ENCODE data around the gene DHRS3.

GRCh38 chr1:12600880-12601633 is 17.0 kb downstream of the DHRS3 start:
- TF ChIP-seq EP300 (IDR thresholded peaks at IDR 0.05; ENCODE audit: borderline replicate concordance in 1 of 2, low read depth in 1 of 2, low read length in 1 of 2) (no peak), CTCF (IDR thresholded peaks at IDR 0.05) (peak; percentile 55), TAF1 (IDR thresholded peaks at IDR 0.05; ENCODE audit: borderline replicate concordance, low read depth, low read length) (no peak), POLR2AphosphoS5 (IDR thresholded peaks at IDR 0.05; ENCODE audit: low read depth, low read length) (no peak), EZH2phosphoT487 (IDR thresholded peaks at IDR 0.05; ENCODE audit: borderline replicate concordance, low read depth) (no peak), FOXM1 (IDR thresholded peaks at IDR 0.05; ENCODE audit: low read depth) (no peak), CHD2 (IDR thresholded peaks at IDR 0.05; ENCODE audit: low read length, partially characterized antibody) (no peak), SMC3 (IDR thresholded peaks at IDR 0.05; ENCODE audit: low read depth, low read length) (no peak), ELF1 (IDR thresholded peaks at IDR 0.05) (no peak), NFIC (IDR thresholded peaks at IDR 0.05; ENCODE audit: borderline replicate concordance) (no peak), SIN3A (IDR thresholded peaks at IDR 0.05; ENCODE audit: borderline replicate concordance, low read depth, low read length) (no peak), RAD21 (IDR thresholded peaks at IDR 0.05; ENCODE audit: low read length) (no peak)
- TF ChIP-seq, protein P1, sequence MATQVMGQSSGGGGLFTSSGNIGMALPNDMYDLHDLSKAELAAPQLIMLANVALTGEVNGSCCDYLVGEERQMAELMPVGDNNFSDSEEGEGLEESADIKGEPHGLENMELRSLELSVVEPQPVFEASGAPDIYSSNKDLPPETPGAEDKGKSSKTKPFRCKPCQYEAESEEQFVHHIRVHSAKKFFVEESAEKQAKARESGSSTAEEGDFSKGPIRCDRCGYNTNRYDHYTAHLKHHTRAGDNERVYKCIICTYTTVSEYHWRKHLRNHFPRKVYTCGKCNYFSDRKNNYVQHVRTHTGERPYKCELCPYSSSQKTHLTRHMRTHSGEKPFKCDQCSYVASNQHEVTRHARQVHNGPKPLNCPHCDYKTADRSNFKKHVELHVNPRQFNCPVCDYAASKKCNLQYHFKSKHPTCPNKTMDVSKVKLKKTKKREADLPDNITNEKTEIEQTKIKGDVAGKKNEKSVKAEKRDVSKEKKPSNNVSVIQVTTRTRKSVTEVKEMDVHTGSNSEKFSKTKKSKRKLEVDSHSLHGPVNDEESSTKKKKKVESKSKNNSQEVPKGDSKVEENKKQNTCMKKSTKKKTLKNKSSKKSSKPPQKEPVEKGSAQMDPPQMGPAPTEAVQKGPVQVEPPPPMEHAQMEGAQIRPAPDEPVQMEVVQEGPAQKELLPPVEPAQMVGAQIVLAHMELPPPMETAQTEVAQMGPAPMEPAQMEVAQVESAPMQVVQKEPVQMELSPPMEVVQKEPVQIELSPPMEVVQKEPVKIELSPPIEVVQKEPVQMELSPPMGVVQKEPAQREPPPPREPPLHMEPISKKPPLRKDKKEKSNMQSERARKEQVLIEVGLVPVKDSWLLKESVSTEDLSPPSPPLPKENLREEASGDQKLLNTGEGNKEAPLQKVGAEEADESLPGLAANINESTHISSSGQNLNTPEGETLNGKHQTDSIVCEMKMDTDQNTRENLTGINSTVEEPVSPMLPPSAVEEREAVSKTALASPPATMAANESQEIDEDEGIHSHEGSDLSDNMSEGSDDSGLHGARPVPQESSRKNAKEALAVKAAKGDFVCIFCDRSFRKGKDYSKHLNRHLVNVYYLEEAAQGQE (IDR thresholded peaks at IDR 0.05; ENCODE audit: low read depth, low read length), result no peak
